RWPE2 (cell line): Measurements from ENCODE around the gene PCDHGA1.
A peak's percentile ranks its signal among the peaks of the same experiment; 100 is the strongest.
"Not testable (repeated sequence)": the region's sequence is repeated elsewhere in the genome, so short reads cannot be mapped to it uniquely, and the experiment has no call there.

Experiments
- ATAC-seq: fragments of 200-7000 bp; cut with Tn5 transposase; 3 replicates; pipeline ENCODE4 v1.9.1; 2021; ENCODE audit warnings: low read depth
- DNase-seq: peaks from one replicate; pipeline ENCODE4 v3.0.0-alpha.2; 2020; ENCODE audit warnings: low spot score
- H3K27ac ChIP-seq: fragments of 450-650 bp; 2 replicates; pipeline ENCODE4 v1.5.1; 2017; ENCODE audit warnings: mild to moderate bottlenecking; ENCODE audit not compliant: poor library complexity, severe bottlenecking
- H3K27me3 ChIP-seq: fragments of 250-450 bp; sonication (Bioruptor Pico); 2 replicates; pipeline ENCODE4 v1.5.1; 2021; ENCODE audit warnings: mild to moderate bottlenecking, moderate library complexity; ENCODE audit not compliant: insufficient read depth, poor library complexity, severe bottlenecking
- H3K36me3 ChIP-seq: fragments of 250-450 bp; sonication (Bioruptor Pico); 2 replicates; pipeline ENCODE4 v1.5.1; 2020; ENCODE audit warnings: low read depth, mild to moderate bottlenecking, moderate library complexity
- H3K4me1 ChIP-seq: fragments of 250-450 bp; sonication (Bioruptor Pico); 2 replicates; pipeline ENCODE4 v1.5.1; 2021; ENCODE audit warnings: mild to moderate bottlenecking, moderate library complexity; ENCODE audit not compliant: insufficient read depth, poor library complexity, severe bottlenecking
- H3K4me3 ChIP-seq: fragments of 250-450 bp; sonication (Bioruptor Pico); 2 replicates; pipeline ENCODE4 v1.5.1; 2021; ENCODE audit warnings: mild to moderate bottlenecking, moderate library complexity; ENCODE audit not compliant: severe bottlenecking
- H3K9me3 ChIP-seq: fragments of 250-450 bp; sonication (Bioruptor Pico); 2 replicates; pipeline ENCODE4 v1.5.1; 2021; ENCODE audit warnings: mild to moderate bottlenecking, moderate library complexity; ENCODE audit not compliant: severe bottlenecking
- CTCF ChIP-seq: fragments of 450-650 bp; IDR thresholded peaks from one replicate; pipeline ENCODE4 v1.5.1; 2017; ENCODE audit warnings: mild to moderate bottlenecking, moderate library complexity; ENCODE audit not compliant: poor library complexity, severe bottlenecking

The PCDHGA1 gene

GRCh38 chr5:141402553-141403243 is 72.4 kb downstream of the PCDHGA1 start, which contains the start of gene PCDHGA9:
Gene PCDHGA9 (plus strand): TSS chr5:141402778. CDS start chr5:141402953, 175 bp downstream.
- ATAC-seq (peak; percentile 42; the same call in 1 of the 3 replicates), DNase-seq (no peak)
- Histone ChIP-seq H3K4me1 (peaks cover 3% of the 10 kb centered on the region), H3K9me3 (peaks cover 31% of the 10 kb centered on the region), H3K36me3 (peaks cover 14% of the 10 kb centered on the region), H3K27ac (no peak within 1 kb of the TSS), H3K4me3 (peak within 1 kb of the TSS; percentile 20), H3K27me3 (peaks cover 16% of the 10 kb centered on the region)
- TF ChIP-seq CTCF: peak; percentile 53

GRCh38 chr5:141403387-141403786 is 73.1 kb downstream of the PCDHGA1 start:
- no peak for ATAC-seq
- peaks cover 33% of the 10 kb centered on the region for H3K9me3 ChIP-seq
- H3K27ac ChIP-seq: no peak overlapping the region
- peaks cover 14% of the 10 kb centered on the region for H3K36me3 ChIP-seq
- H3K4me1 ChIP-seq: peaks cover 3% of the 10 kb centered on the region
- peaks cover 16% of the 10 kb centered on the region for H3K27me3 ChIP-seq
- DNase-seq: no peak
- H3K4me3 ChIP-seq: no peak overlapping the region
- TF ChIP-seq CTCF: no peak

GRCh38 chr5:141407790-141408505 is 77.6 kb downstream of the PCDHGA1 start, which contains the start of gene PCDHGB6:
Gene PCDHGB6 (plus strand): TSS chr5:141408021. CDS start chr5:141408203, 182 bp downstream.
- TF ChIP-seq CTCF: peak; percentile 60
- Histone ChIP-seq H3K4me3 (peak within 1 kb of the TSS; percentile 9), H3K9me3 (peaks cover 21% of the 10 kb centered on the region)
- not testable (repeated sequence) for H3K27me3 ChIP-seq, DNase-seq, H3K4me1 ChIP-seq, H3K27ac ChIP-seq, H3K36me3 ChIP-seq
- peak; percentile 73; the same call in 2 of the 3 replicates for ATAC-seq

GRCh38 chr5:141409598-141410306 is 79.4 kb downstream of the PCDHGA1 start:
- ATAC-seq: no peak

More at GRCh38 chr5:141409598-141410306, 79.4 kb downstream of the PCDHGA1 start:
- peaks cover 32% of the 10 kb centered on the region for H3K9me3 ChIP-seq
- H3K27ac ChIP-seq: no peak overlapping the region
- TF ChIP-seq CTCF: no peak
- no peaks in the 10 kb centered on the region for H3K36me3 ChIP-seq
- H3K4me3 ChIP-seq: no peak overlapping the region
- DNase-seq: no peak
- peaks cover 3% of the 10 kb centered on the region for H3K4me1 ChIP-seq
- peaks cover 4% of the 10 kb centered on the region for H3K27me3 ChIP-seq
